Activated T-helper 9 cell treated with anti-CD3 and anti-CD28 coated beads, Interleukin-2, amount 50 U/mL, for 16 hours (primary cell): ENCODE measurements around the gene VEZF1.

ENCODE experiments used
- DNase-seq: peaks from one replicate; pipeline ENCODE4 v3.0.0-alpha.2; 2020; ENCODE audit warnings: low read depth

The VEZF1 gene

DNA sequence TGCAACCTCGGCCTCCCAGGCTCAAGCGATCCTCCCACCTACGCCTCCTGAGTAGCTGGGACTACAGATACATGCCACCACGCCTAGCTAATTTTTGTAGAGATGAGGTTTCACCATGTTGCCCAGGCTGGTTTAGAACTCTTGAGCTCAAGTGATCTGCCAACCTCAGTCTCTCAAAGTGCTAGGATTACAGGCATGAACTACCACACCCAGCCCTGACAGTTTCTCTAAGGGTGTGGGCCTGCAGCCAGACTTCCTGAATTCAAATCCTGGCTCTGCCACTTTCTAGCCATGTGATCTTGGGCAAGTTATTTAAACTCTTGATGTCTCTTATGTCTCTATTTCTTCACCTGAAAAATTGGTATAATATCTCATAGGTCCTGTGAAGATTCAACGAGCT, 38.4 kb downstream of the VEZF1 start:
- DNase-seq, result no peak

DNA sequence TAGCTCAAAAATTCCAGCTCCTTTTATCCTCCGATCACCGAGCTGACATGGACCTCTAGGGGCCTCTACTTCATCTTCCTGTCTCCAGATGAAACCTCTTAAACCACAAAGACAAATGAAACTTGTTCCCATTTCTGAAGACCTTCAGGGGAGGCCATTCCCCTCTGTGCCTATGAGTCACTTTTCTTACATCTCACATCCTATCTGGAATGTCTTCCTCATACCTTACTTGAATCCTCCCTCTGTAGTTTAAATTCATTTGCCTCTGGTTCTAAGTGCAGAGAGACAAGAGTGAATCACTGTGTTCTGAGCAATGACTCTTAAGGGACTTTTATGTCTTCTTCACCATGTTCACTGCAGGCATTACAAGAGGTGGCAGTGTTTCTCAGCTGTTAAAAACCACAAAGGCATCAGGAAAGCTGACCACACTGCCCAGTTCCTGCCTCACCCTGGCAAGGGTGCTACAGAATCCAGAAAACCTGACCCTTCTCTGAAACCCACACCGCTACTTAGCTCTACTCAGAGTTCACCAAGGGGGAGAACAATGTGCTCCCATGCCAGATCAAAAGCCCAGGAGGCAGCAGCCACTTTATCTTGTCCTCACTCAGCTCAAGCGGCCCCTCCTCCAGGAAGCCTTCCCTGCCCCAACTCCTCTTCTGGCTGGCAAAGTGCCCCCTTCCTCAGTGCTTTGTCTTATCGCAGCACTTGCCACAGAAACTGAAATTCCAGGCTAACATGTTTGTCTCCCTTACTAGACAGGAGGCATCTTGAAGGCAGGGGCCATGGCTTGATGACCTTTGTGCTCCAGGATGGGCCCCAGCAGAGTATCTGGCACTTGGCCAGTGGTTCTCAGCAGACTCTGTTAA, 39.3 kb downstream of the VEZF1 start:
- no peak for DNase-seq

DNA sequence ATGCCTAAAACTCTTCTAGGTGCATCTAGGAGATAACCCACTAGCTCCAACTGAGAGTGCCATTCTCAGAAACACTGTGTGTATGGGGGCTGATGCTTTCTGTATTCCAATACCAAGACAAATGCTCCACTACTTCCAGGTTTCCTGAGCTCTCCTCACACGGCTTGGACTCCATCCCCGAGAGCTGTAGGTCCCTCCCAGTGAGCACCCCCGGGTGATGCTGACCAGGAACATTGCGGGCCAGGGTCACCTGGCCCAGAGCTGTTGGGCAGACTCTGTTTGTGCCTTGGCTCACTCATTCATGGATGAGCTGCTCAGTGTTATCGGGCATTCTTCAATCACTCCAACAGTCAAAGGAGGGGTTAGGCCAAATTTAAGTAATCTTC, 39.9 kb downstream of the VEZF1 start:
- DNase-seq, result no peak

DNA sequence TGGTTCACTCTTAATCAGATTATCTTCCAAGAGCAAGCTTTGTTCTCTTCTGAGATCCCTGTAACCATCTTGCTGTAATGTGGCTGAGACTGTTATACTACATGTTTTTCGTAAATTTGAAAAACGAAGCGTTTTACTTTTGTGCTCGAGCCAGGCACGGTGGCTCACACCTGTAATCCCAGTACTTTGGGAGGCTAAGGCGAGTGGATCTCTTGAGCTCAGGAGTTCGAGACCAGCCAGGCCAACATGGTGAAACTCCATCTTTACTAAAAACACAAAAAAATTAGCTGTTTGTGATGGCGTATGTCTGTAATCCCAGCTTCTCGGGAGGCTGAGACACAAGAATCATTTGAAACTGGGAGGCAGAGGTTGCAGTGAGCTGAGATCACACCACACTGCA, 40.7 kb downstream of the VEZF1 start:
- DNase-seq, result no peak

DNA sequence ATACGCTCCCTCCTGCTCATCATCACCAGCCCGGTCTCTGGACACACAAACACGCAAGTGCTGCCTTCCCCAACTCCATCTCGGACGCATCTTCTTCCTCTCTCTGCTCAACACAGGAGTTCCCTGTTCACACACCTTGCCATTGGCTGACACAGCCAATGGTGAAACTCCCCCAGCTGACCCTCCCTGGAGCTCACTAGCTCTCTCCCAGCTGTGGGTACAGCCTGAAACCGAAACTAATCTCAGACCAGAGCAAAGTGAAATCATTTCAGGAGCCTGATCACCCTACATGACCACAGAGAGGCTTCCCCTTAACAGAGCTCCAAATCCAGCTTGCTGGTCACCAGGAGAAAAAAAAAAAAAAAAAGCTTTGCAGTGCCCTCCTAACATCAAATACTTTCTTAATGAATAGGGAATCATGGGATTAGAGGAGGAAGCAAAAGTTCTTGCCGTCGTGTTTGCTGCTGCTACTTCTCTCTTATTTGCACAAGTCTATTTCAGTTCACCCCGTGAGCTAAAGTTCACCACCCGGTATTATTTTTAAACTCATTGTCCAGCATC, 41.2 kb downstream of the VEZF1 start:
- DNase-seq, result no peak

DNA sequence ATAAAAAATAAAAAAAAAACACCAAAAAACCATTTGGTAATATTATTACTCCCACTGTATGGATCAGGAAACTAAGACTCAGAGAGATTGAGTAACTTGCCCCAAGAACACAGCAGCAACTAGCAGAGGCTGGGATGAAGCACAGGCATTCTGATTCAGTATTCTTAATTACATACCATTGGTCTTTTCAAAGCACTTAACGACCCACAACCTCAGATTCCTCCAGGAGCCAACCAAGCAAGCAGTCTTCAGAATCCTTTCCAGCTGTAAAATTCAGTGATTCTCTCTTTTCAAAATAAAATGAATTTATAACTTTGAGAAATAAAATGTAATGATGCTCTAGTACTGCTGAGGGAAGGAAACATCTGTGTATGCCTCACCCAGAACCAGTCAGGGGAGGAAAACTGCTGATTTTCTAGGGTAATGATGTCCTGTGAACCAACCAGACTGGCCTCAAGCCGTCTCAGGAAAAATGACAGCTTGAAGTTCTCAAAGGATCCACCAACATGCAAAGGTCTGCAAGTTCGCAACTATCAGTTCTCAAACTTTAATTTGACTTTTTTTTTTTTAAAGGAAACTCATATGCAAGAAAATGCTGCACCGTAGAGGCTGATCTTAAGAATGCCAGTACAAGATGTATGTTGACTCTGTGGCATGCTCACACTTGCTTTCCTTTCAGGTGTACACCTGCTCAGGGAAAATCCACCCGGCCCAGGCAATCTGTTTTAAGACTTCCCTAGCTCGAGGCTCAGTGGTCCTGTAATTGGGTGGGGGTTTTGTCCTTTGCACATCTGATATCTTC, 41.9 kb downstream of the VEZF1 start:
- no peak for DNase-seq

DNA sequence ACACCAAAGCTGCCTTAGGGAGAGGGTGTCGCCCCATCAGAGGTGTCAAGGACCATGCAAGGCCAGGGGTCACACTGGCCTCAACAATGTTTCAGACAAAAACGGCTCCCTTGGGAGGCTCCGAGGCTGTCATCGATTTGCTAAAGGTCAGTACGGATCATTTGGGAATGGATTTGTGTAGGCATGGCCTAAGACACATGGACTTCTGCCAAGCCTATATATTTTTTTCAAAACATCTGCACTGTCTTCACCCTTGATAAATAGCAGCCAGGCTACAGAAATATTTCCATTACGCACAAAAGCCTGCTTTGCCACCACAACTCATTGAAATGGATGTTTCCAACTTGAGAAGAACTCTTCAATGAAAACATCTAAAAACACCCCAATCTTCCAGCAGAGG, 43.1 kb downstream of the VEZF1 start:
- no peak for DNase-seq

DNA sequence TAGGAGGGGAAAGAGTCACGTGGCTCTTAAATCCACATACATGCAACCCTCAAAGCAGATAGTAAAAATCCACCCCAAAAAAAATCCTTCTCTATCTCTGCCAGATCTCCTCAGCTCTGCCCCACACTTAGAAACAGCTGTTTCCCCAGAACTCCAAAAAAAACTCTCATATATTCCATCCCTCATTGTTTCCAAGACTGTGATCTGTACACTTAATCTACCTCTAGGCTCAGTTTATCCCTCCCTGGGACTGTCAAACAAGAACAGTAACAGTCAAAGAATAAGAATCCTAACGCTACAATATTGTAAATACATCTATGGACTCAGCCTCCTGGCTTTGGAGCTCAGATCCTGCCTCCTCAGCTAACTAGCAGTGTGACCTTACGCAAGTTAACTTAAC, 44.4 kb downstream of the VEZF1 start:
- DNase-seq, result no peak

DNA sequence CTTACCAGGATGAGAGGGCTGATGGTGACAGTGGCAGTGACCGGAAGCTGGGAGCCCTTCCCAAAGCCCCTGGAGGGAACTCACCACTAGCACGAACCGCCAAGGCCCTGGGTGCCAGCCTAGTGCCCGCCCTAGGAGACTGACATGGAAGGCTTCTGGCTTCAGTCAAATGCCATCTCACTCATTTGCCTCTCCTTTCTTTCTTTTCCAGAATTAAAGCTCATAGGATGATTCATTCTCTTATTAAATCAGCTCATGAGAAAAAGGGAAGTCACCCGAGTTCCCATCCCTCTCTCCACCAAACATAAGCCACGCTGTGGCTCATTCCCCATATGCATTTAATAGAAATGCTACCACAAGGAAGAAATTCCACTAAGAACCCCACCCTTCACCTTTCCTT, 44.9 kb downstream of the VEZF1 start:
- no peak for DNase-seq

DNA sequence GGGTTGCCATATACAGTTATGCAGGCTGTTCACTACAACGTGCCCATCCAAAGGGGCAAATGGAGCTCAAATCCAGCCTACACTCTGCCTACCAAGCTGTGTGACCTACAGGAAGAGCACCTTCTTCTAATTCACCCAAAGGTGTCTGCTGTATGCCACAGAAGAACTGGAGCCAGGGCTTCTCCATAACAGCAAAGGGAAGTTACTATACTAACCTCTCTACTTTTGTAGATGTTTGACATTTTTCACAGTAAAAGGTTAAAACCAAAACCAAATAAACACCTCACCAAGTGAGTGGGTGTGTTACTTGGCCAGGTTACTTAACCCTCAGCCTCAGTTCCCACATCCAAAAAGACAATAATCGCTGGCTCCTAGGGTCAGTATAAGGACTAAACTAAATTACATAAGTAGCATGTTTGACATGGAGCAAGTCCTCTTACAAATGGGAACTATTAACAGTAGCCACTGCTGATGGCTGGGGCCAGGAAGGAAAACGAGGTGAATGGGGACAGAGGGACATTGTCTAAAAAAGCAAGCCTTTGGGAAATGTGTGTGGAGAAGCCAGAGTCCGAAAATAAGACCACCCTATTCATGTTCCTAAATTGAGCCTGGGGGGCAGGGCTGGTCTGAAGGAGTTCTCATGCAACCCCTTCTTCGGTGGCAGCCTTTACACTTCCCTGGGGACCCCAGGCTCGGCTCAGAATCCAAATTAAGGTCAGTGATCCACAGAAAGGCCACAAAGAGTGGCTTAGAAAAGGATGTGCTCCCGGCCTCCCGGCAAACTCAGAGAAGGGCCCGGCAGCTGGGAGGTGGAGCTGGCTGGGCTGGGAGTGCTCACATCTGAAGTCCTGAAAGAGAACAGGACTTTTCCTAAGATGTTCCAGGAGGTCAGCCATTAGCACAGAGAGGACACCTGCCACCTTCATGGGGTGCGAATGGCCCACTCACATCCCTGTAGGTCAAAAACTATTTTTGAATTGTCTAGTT, 46.4 kb downstream of the VEZF1 start:
- DNase-seq, result no peak

DNA sequence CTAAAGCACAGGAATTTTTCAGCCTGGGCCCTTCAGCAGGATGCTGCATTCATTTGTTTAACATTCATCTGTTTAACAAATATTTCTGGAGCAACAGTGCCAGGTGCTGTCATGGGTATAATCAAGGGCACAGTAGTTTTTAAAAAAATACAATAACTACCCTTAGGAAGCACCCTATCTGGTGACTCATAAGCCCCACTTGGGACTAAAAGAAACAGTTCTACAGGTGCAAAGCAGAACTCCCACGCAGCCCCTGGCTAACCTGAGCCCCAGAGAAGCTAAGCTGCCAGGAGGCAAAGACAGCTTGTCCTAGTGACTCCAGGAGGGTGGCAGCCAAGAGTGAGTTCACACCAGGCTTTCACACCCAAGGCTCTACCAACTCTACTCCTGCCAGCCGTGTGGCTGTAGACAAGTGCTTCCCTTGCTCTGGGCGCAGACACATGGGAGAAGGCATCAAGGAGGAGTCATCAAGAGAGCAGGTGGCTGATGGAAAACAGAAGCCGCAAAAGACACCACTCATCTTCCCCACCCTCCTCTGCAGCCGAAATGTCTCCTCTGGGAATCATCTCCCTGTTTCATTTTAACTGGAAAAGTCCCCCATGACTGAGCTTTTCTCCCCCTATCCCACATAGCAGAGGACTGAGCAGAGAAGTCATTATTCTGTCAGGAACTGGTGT, 47.3 kb downstream of the VEZF1 start:
- no peak for DNase-seq

DNA sequence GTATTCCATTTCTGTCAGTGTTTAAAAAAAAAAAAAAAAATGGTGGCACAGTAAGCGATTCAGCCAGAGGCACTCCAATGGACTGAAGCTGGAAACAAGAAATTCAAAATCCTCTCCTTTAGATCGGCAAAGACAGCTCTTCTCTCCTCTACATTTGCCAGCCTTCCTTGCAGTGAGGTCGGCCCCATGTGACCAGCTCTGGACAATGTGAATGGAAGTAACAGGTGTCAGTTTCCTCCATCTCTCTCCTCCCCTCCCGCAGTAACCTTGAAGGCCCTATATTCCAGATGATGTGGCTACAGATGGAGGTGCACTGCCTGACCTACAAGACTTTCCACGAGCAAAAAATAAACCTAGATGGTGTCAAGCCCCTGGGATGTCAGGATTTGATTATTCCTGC, 47.8 kb downstream of the VEZF1 start:
- DNase-seq, result no peak

DNA sequence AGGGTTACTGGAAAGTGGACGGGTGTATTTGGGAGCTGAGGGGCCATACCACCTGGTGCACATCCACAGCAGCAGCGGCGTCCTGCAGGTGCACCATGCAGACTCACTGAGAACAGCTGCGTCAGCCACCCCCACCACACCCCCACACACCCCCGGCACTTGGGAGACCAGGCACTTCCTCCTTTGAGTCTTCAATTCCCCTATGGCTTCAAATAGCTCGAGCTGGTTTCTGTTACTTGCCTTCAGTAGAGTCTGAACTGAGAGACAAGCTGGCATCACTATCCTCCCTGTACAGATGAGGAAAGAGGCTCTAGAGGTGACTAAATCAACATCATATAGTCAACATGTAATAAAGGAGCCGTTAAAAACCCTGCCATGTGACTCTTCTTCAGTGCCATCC, 48.3 kb downstream of the VEZF1 start:
- DNase-seq, result no peak

DNA sequence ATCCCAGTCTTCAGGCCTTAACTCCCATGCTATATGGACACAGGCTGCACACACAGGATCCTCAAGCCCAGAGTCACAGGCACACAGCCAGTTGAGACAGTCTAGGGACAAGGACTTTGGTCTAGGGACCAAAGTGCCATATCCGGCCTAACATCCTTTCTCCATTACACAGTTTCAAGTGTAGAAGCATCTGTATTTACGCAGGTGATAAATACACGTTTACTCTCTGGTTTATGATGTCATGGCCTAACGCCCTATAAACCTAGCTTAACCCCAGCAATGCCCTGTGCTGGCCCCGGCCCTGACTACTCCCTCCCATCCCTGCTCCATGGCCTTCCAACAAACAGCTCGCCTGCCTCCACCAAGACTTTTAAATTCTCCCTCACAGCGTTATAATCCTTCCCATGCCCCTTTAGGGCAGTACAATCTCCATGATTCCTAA, 50.0 kb downstream of the VEZF1 start:
- DNase-seq, result no peak

DNA sequence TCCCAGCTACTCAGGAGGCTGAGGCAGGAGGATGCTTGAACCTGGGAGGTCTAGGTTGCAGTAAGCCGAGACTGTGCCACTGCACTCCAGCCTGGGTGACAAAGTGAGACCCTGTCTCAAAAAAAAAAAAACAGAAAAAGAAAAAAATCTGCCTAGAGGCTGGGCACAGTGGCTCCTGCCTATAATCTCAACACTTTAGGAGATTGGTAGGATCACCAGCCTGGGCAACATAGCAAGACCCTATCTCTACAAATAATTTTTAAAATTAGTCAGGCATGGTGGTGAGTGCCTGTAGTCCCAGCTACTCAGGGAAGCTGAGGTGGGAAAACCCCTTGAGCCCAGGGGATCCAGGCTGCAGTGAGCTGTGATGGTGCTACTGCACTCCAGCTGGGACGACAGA, 50.6 kb downstream of the VEZF1 start:
- DNase-seq, result no peak

DNA sequence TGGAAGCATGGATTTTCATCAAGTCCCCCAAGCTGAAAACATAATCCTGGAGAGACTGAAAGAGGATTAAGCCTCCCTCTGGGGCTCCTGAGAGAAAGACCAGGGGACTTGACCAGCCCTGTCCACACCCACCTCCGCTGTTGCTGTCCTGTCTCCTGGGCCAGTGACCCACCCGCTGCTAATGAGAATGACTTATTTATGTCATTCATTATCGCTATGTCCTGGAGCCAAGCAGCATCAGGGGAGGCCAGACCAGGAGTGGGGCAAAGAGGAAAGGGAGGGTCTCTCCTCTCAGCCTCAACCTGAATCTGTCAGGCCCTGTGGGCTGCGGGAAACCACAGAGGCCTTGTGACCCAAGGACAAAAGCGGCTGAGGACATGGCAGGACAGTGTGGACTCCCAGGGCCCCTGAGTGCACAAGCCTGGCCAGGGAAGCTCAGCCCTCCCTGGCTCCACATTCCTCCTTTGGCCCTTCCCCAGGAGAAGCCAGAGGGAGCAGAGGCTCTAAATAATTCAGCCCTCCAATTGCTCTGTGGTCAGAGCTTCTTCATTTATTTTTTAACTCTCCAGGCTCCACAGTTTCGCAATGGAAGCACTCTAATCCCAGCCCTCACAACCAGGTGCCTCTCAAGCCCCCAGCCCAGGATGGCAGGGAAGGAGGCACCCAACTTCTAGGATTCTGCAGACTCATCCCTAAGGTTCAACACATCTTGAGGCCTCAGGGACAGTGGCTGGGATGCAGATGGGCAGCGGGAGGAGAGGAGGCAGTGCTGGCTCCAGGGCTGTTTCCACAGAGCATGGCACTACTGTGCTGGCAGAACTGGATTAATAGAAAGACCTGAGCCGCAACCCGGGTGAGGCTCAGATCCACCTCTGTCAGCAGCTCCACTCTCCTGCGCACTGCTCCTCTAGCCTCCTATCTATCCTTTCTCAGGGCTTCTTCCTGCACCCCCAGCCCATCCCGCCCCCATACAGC, 51.9 kb downstream of the VEZF1 start:
- DNase-seq, result no peak

DNA sequence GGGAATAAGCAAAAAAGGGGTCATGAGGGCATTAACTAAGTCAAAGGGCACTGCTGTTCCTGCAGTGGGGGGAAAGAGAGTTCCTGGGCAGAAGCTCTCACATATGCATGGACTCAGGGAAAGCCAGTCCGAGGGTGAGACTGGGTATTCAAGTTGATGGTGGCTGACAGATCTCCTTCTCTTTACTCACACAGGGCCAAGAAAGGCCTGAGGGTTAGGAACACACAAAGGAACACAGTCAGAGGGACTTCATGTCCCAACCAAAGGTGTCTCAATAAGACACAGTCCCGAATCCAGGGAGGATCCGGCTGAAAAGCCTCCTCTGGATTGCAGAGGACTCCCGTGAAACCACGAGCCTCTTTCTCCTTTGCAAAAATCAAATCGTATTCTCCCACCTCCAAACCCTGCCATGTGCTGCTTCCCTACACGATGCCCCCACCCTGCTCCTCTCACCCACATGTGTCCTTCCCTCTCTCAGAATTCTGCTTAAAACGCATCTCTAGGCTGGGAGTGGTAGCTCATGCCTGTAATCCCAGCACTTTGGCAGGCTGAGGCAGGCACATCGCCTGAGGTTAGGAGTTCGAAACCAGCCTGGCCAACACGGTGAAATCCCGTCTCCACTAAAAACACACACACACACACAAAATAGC, 56.4 kb downstream of the VEZF1 start:
- no peak for DNase-seq

DNA sequence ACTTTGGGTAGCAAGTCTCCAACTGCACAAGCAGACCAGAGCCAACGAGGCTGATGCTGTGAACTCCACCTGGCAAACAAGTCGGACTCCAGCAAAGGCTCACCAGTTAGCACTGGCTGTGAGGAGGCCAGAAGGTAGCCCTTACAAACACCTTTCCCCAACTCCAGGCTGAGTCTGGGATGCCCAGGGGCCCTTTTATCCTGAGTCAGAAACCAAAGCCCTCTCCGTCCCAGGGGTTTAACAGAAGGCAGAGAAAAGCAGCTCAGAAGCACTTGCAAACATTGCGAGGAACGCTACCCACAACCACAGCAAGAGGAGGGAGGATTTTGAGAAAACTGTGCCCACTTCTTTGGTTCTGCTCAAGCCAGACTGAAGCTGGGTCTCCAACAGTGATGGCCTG, 57.8 kb downstream of the VEZF1 start:
- no peak for DNase-seq

DNA sequence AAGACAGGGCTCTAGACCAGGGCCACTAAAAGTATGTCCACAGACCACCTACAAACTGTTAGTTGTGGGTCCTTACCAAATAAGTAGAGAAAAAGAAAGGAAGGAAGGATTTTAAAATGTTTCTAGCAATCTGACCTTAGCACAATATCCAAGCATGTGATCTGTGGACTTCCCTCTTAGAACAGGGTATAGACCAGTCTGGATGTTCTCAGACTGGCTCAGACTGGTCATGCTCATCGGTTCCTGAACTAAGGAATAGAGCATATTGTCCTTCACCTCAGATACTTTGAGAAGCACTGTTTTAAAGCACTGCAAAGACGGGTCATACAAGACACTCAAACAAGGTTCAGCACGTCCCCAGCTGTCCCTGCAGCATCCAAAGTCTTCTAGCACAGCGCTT, 58.7 kb downstream of the VEZF1 start:
- no peak for DNase-seq

DNA sequence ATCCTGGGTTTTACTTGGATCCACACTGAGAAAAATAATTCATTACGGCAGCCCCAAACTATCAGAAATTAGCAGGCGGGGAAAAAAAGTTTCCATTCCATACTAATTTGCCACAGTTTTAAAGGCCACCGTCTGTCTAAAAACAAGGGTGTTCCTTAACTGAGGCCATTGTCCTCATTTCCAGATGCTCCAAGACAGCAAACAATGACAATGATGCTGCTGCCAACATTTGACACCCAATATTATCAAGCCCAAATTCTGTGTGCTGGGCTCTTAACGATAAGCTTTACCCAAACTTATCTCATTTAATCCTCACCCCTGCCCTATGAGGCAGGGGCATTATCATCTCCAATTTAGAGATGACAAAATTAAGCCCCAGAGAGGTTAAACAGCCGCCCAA, 59.1 kb downstream of the VEZF1 start:
- no peak for DNase-seq
